DMS153 treated with DMSO at 0.1 percent for 48 hours (cell line): ENCODE results near the gene CCDC183.
"Not testable (repeated sequence)": the region's sequence is repeated elsewhere in the genome, so short reads cannot be mapped to it uniquely, and the experiment has no call there.

Experiments
- DNase-seq: peaks from one replicate; lab custom pipeline; 2025; ENCODE audit not compliant: unreplicated experiment; lab: John Stamatoyannopoulos, UW

Gene CCDC183

DNA sequence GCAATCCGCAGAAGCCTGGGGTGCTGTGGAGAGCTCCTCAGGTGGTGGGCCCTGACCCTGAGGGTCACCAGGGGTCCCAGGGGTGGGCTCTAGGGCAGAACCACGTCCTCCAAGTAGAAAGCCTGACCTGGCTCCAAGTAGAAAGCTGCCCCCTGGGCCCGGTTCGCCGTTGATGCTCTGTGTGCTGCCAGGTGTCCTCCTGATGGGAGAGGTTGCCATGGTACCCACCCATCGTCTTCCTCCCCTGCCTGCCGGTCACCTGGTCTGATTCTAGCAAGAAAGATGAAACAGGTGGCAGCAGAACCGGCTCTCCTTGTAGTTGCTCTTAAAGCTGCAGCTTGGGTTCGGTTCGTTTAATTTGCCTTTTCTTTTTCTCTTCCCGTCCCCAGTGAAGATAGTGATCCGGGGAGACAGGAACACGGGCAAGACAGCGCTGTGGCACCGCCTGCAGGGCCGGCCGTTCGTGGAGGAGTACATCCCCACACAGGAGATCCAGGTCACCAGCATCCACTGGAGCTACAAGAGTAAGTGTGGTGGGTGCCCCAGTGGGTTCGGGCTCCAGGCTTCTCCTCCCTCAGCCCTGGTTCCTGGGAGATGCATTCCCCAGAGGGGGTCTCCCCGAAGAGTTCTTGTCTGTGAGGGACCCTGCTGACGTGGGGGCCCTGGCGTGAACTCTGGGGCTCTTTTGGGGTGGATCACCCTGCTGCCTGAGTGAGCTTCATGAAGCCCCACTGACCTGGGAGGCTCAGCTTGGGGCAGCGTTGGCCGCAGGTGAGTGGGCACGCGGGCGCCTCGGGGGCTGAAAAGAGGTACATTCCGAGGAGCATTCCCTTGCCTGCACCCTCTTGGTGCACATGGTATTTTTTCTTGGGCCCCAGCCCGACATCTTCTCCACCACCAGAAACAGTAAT lies 27.3 kb downstream of the CCDC183 start:
- DNase-seq = no peak

DNA sequence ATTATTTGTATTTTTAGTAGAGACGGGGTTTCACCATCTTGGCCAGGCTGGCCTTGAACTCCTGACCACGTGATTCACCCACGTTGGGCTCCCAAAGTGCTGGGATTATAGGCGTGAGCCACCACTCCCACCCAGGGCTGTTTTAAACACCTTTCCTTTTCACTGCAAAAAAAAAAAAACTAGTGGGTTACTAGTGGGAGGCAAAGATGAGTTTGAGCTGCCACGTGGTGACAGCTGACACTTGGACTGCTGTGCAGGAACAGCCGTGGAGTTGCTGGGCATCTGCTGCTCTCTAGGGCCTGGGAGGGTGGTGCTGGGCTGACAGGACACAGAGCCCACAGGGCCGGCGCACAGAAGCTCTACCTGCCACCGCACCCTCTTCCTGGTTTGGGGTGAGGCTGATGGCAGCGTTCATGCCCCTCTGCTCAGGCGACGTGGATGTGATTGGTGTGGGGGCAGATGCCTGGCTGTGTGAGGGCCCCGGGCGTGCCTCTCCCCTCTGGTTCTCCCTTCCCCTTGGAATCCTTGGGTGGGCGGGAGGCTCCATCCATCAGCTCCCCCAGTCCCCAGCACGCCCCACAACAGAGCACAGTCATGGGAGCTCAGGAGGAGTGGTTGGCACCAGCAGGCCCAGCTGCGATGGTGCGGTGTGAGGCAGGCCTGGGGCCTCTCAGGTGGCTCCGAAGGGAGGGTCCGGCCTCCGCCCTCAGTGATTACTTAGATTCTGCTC lies 28.5 kb downstream of the CCDC183 start:
- DNase-seq = no peak

DNA sequence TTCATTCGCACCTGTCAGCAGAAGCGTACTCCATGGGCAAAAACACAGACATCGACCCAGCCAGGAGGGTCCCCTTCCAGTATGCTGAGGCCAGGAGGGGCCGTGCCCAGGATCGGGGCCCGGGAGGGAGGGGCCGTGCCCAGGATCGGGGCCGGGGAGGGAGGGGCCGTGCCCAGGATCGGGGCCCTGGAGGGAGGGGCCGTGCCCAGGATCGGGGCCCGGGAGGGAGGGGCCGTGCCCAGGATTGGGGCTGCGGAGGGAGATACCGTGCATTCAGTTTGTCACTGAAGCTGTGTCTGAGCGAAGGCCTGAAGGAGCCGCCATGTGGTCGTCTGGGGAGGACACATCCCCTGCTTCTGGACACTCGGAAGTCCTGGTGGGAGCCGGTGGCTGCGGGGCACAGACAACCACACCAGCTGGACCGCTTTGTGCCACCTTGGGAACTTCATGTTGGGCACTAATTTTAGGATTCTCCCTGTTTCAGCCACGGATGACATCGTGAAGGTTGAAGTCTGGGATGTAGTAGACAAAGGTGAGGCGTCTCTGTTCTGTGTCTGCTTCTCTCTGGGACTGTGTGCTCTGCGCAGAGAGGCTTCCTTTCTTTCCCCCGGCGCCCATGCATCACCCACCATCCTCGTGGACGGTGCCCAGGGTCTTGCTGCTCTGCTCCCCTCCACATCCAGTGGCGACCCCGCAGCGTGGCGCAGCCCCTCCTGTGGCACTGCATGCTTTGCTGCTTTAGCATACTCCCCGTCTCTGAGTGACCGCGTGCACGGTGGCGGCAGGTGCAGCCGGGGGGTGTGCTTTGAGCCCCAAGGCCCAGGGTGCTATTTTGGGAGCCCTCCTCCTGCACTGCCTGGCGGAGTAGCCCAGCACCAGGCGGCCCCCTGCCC lies 29.4 kb downstream of the CCDC183 start:
- no peak for DNase-seq

DNA sequence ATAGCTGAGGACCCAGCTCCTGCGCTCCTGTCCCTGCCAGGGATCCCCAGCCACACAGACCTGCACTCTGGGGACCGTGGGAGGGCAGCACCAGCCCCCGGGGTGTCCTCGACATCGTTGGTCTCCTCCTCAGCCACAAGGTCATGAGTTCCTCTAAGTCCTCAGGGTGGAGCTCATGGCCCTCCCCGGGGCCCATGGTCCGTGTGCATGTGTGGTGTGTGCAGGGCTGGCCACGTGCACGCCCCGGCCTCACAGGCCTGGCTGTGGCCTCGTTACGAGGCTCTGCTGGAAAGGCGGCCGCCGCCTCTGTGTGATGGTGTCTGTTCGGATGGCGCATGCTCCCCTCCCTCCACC lies 30.0 kb downstream of the CCDC183 start:
- no peak for DNase-seq

DNA sequence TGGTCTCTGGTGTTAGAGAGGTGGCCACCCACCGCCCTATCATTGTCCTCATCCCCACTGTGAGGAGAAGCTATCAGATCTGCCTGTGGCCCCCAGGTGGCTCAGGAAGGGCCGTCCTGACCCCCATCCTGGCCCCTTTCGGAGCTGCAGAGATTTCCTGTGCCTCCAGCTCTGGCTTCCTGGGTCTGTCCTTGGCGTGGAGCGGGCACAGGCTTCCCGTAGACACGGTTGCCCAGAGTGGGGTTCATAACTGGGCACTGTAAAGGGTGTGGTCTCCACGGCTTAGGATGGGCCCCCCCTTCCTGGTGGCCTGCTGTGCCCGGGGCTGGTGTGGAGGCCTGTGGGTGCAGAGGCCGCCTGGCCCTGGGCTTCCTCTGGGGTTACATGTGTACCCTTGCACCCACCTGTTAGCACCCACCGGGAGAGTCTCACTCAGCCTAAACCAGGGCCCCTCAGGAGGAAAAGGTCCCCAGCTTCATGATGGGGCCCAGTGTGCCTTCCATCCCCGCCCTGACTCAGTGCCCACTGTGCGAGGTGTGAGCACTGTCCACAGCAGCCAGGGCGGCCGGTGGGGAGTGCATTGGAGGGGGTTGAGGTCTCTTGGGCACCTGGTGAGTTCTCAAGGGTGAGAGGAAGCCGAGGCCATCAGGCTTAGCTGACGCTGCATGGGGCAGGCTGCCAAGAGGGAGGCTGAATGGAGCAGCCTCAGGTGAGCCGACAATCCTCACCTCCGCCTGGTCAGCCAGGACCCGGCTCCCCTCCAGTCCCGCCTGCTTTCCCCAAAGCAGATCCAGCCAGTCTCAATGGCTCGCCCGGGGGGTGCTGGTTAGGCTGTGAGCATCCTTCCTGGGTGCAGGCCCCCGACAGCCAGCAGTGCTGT lies 30.8 kb downstream of the CCDC183 start:
- DNase-seq = no peak

DNA sequence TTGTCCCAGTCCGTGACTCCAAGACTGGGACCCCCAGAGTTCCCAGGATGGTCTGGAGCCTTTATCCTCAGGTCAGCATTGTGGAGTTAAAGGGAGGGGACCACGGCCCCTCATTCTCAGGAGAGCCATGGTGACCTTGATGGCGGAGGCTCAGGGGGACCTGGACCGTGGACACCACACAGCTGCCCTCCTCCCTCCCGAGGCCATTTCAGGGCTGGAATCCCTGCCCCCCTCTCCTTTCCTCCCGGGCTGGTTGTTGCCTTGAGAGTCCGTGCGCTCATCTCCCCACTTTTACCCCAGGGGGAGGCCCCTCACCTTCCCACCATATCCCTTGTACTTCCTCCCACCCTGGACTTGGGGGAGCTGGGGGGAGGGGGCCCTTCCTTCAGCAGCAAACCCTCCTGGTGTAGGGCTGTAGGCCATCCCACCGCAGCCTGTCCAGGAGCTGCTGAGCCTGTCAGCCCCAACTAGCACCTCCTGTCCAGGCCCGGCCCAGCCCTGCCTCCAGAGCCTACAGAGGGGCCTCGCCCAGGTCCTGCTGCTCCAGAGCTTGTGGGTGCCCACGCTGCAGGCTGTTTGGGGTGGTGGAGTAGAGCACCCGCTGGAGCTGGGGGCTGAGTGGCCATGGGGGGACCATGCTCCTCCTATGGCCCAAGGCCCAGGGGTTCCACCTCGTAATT lies 31.8 kb downstream of the CCDC183 start:
- no peak for DNase-seq

DNA sequence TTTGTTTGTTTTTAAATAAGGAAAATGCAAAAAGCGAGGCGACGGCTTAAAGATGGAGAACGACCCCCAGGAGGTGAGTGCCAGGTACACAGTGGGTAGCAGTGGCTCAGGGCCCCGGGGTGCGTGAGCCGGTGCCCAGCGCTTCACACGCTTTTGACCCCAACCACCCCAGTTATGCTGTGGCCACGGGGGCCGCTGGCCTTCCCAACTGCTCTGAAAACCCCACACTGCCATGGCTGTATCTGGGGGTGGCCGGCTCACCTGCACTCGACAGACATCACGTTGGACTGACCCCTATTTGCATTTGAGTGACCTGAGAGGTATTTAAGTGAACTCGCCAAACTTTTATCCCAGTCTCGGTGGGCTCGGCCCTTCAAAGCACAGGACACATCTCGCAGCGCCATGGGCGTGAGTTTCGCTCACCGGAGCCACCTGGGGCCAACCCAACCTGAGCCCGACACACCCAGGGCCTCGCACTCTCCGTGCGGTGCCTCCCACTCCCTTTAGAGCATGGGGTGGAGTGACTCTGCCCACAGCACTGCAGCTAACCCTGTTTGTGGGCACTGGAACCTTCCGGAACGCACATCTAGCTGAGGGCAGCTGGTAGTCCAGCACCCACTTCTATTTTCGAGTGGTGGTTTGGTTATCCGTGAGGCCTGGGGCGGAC lies 32.5 kb downstream of the CCDC183 start:
- no peak for DNase-seq

DNA sequence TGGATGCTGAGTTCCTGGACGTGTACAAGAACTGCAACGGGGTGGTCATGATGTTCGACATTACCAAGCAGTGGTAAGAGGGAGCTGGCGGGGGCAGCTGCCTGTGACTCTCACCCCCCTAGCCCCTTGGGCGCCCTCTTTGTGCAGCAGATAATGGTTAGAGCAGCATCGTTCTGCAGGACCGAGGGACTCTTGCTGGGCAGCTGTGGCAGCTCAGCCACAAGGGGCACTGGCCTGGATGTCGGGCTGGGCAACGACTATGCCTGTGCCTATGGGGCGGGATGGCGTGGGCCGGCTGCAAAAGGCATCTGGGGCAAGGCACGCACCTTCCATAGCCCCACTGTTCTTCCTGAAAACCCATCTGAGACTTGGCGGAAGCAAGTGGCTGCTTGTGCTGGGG lies 33.3 kb downstream of the CCDC183 start:
- no peak for DNase-seq

DNA sequence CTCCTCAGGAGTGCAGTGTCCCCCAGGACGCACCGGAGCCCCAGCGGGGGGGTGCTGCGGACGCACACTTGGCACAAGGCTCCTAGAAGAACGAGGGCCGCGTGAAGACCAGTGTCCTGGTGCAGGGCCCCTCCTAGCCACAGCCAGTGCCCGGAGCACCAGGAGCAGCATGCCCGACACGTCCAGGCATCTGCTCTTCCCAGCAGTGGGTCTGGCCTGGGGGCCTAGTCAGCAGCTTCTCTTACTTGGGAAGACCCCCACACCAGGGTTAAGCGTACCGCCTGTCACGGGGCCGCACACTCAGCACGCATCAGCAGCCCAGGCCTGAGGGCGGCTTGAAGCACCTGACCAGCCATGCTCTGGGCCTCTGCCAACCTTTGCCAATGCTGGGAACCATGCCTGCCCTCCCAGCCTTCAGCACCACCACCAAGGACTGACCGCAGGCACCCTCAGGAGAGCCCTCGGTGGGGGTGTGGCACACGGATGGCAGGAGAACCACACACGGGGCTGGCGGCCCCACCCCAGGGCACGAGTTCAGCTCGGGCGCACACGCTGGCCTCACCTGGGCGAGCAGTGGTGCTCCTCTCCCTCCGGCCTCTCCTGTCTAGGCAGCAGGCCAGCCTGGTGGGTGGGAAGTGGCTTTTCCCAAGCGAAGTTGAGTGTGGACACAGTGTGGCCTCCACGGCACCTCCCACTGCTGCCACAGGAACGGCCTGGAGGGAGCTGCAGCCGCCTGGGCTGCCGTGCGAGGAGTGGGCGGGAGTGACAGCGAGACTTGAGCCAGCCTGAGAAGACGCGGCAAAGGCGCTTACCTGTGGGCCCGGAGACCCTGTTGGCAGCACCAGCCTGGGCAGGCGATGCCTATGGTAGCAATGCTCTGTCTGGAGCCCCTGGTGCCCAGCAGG lies 34.1 kb downstream of the CCDC183 start:
- DNase-seq = no peak

DNA sequence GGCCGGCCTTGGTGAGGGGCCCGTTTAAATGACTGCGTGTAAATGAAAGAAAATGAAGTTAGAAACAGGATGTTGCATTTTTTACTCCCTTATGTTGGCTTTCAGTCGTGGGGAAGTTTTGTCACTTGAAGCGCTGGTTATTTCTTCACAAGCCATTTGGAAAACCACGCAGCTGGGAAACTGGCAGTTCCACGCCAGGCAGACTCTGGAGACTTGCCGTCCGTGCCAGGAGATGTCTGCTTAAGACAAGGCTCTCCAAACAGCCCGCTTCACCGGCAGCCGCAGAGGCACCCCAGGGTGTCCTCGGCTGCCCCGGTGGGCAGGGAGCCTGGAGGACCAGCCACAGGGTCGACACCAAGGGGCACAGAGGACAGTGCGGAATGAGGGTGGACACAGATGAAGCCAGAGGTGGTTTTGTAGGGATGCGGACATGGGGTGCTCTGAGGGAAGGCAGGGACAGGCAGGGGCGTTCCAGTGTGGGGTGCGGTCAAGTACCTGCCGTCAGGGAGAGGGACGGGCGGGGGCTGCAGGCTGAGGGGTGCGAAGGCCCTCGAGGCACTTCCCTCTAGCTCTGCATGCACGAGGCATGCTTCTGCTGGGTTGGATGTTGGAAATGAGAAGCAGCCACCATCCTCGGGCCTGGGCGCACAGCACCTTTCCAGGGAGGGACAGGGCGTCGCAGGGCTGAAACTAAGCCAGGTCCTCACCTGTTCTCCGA lies 35.0 kb downstream of the CCDC183 start:
- no peak for DNase-seq

DNA sequence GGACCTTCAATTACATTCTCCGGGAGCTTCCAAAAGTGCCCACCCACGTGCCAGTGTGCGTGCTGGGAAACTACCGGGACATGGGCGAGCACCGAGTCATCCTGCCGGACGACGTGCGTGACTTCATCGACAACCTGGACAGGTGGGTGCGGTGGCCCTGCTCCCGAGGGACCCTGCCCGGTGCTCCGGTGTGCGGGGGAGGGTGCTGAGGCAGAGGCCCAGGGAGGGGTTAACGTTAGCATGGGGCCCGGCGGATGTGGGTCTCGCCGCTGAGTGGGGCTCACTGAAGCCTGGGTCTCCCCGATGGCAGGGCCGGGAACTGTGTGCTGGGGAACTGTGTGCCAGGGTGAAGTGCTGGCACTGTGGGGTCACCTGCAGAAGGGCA lies 35.6 kb downstream of the CCDC183 start:
- DNase-seq = no peak

DNA sequence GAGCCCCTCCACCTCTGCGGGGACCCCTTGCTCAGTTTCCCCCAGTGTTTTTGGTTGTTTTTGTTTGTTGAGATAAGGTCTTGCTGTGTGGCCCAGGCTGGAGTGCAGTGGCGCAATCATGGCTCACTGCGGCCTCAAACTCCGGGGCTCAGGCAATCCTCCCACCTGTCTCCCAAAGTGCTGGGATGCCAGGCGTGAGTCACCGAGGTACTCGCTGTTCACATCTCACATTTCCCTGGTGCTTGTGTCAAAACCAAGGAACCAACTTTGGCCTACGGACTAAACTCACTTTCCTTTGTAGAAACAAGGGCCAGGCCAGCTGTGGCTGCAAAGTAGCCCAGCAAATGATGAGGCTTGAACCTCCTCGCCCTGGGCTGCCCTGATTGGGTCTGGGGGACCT lies 36.4 kb downstream of the CCDC183 start:
- no peak for DNase-seq

DNA sequence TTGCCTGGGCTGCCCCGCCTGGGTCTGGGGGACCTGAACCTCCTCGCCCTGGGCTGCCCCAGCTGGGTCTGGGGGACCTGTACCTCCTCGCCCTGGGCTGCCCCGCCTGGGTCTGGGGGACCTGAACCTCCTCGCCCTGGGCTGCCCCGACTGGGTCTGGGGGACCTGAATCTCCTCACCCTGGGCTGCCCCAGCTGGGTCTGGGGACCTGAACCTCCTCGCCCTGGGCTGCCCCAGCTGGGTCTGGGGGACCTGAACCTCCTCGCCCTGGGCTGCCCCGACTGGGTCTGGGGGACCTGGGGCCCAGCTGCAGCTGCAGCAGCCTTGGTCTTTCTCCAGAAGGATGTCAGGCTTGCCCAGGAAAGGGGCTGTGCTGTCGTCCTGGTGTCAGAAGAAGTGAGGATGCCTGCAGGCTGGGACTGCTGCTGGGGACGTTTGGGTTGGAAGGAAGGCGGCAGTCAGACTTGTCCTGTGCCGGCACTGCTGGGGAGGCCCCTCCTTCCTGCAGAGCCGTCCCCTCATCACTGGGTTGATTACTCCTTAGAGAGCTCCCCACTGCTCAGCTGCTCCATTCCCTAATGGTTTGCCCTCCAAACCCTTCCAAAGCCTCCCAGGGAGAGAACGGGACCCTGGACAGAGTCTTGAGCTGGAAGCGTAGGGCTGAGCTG lies 37.4 kb downstream of the CCDC183 start:
- not testable (repeated sequence) for DNase-seq

DNA sequence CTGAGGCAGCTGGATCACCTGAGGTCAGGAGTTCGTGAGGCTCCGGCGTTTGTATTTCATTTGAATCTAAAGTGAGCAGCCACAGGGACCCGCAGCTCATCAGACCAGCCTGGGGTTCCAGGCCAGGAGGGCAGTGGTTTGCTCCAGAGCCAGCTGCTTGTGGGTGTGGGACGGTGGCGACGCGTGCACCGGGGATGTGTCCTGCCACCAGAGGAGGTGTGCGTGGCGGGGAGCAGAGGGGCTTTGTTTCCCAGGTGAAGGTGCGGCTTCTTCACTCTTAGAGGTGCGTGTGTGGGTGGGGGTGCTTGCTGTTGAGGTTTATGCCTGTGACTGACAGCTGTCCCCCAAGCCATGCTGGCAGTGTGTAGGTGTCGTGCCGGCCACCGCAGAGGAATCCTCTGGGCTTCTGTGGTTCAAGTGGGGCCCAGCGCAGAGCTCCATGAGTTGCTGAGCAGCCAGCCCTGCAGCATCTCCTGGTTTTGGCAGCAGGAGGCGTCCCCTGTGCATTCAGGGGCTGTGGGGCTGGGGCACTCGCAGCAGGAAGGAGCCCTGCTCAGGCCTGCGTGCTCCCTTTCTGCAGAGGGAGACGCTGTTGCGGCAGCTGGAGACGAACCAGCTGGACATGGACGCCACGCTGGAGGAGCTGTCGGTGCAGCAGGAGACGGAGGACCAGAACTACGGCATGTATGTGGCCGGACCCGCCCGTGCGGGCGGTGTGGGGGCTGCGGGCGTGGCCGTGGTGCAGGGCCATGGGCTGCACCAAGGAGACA lies 39.2 kb downstream of the CCDC183 start:
- DNase-seq = no peak

DNA sequence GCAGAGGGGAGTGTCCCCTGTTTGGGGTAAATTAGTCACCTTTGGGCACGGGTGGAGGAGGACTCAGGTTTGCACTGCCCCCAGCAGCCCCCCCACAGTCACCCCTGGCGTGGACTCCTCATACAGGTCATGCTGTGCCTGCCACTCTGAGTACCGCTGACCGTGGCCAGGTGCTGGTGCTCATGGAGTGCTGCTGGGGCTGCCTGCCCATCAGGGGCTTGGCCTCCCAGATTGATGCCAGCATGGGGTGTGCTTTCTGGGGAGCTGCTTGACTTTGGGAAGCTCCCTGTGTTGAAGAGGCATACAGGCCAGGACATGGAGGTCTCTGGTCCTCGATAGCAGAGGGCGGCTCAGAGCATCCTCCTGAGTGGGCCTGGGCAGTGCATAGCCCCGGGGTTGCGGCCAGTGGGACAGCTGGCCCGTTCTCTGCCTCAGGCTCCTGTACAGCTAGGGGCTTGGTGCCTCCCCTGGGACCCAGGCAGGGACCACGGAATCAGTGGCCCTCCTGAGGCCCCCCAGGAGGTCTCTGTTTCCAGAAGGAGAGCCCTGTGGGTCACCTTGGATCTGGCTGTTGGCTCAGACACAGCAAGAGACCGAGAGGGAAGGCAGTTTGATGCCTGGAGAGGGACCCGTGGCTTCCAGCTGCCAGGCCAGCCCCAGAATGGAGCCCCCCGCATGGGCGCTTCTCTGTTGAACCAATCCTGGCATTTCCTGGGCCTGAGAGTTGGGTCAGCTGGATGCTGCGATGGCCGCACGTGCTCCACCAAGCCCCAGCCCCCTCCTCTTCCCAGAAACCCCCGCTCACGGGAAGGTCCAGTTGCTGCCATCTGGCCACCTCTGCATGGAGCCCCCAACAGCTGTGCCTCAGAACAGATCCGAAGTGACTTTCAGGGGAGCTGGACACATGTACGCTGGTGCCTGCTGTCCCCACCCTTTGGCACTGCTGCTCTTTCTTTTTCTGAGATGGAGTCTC lies 40.1 kb downstream of the CCDC183 start:
- DNase-seq = no peak
